NCI-H146 treated with DMSO at 0.1 percent for 48 hours (cell line): Measurements from ENCODE around the gene ACSF2.
A peak's percentile ranks its signal among the peaks of the same experiment; 100 is the strongest.
"Not testable (repeated sequence)": the region's sequence is repeated elsewhere in the genome, so short reads cannot be mapped to it uniquely, and the experiment has no call there.

Experiments
- DNase-seq: peaks from one replicate; lab custom pipeline; 2025; ENCODE audit not compliant: unreplicated experiment; lab: John Stamatoyannopoulos, UW

ACSF2 gene

GRCh38 chr17:50407921-50408320 lies 18.1 kb upstream of the ACSF2 start:
- no peak for DNase-seq

GRCh38 chr17:50412188-50412732 lies 13.8 kb upstream of the ACSF2 start:
- no peak for DNase-seq

- DNase-seq = no peak
Measured at GRCh38 chr17:50414808-50415207, 11.2 kb upstream of the ACSF2 start.

GRCh38 chr17:50419577-50419976 lies 6.4 kb upstream of the ACSF2 start:
- DNase-seq = not testable (repeated sequence)

- DNase-seq = no peak
Measured at GRCh38 chr17:50420419-50421112, 5.5 kb upstream of the ACSF2 start.

GRCh38 chr17:50421308-50422051 lies 4.5 kb upstream of the ACSF2 start:
- no peak for DNase-seq

- no peak for DNase-seq
Measured at GRCh38 chr17:50422738-50423137, 3.3 kb upstream of the ACSF2 start.

GRCh38 chr17:50423553-50424159 lies 2.4 kb upstream of the ACSF2 start:
- peak; percentile 71 for DNase-seq

GRCh38 chr17:50424246-50424995 lies 1.6 kb upstream of the ACSF2 start:
- DNase-seq = no peak

GRCh38 chr17:50424996-50425681 lies 879 bp upstream of the ACSF2 start:
- no peak for DNase-seq

- no peak for DNase-seq
Measured at GRCh38 chr17:50426472-50426782, 409 bp downstream of the ACSF2 start.

GRCh38 chr17:50426814-50427787 lies 1.1 kb downstream of the ACSF2 start:
- DNase-seq = no peak

- not testable (repeated sequence) for DNase-seq
Measured at GRCh38 chr17:50428126-50428525, 2.1 kb downstream of the ACSF2 start.

GRCh38 chr17:50428831-50429424 lies 2.9 kb downstream of the ACSF2 start:
- DNase-seq = no peak

GRCh38 chr17:50429793-50430192 lies 3.8 kb downstream of the ACSF2 start:
- DNase-seq = no peak

- no peak for DNase-seq
Measured at GRCh38 chr17:50430821-50431618, 5.0 kb downstream of the ACSF2 start.

GRCh38 chr17:50432125-50432762 lies 6.2 kb downstream of the ACSF2 start:
- DNase-seq = no peak

GRCh38 chr17:50437409-50437808 lies 11.4 kb downstream of the ACSF2 start:
- DNase-seq = no peak
